Heart left ventricle (tissue), 16 donors: ENCODE data around the gene SUCLA2. TPM values are rescaled to one million over a fixed set of nuclear protein-coding genes. Genes with fewer than 3 reads are reported as not detected.

Experiments used
- ATAC-seq, 4 donors: fragments of 200-7000 bp; cut with Tn5 transposase; one replicate each; pipeline ENCODE4 v1.9.1; 2020 to 2022; ENCODE audit warnings: moderate library complexity in 4 of 4, mild to moderate bottlenecking in 3 of 4, moderate number of reproducible peaks in 1 of 4
- DNase-seq, 5 donors: peaks; one replicate each; pipeline ENCODE4 v3.0.0-alpha.2; 2020
- H3K27ac ChIP-seq, 12 donors: fragments of 200-600 bp; sonication (generic) in 4 of 12; one replicate each; pipeline versions ENCODE4 v1.5.0 to v1.8.0; 2016 to 2022; ENCODE audit warnings: mild to moderate bottlenecking in 2 of 12
- H3K27me3 ChIP-seq, 9 donors: fragments of 200-600 bp; sonication (generic) in 2 of 9; one replicate each; pipeline versions ENCODE4 v1.5.1 to v1.8.0; 2016 to 2022; ENCODE audit warnings: mild to moderate bottlenecking in 3 of 9
- H3K36me3 ChIP-seq, 9 donors: fragments of 200-600 bp; sonication (generic) in 2 of 9; one replicate each; pipeline versions ENCODE4 v1.5.0 to v1.8.0; 2018 to 2022; ENCODE audit warnings: mild to moderate bottlenecking in 2 of 9
- H3K4me1 ChIP-seq, 12 donors: fragments of 200-600 bp; sonication (generic) in 4 of 12; one replicate each; pipeline versions ENCODE4 v1.5.0 to v1.8.0; 2016 to 2022; ENCODE audit warnings: mild to moderate bottlenecking in 3 of 12
- H3K4me3 ChIP-seq, 12 donors: fragments of 200-600 bp; sonication (generic) in 4 of 12; one replicate each; pipeline versions ENCODE4 v1.5.0 to v1.8.0; 2017 to 2022; ENCODE audit warnings: mild to moderate bottlenecking in 9 of 12, moderate library complexity in 4 of 12
- H3K9me3 ChIP-seq, 12 donors: fragments of 200-600 bp; sonication (generic) in 4 of 12; one replicate each; pipeline versions ENCODE4 v1.5.0 to v1.8.0; 2016 to 2022; ENCODE audit warnings: mild to moderate bottlenecking in 1 of 12
- CTCF ChIP-seq, 12 donors: fragments of 200-600 bp; sonication (generic) in 4 of 12; IDR thresholded peaks; one replicate each; pipeline versions ENCODE4 v1.5.0 to v1.8.0; 2018 to 2022; ENCODE audit warnings: antibody characterized with exemption in 12 of 12, mild to moderate bottlenecking in 5 of 12
- POLR2A ChIP-seq, 2 donors: fragments of 450-650 bp; IDR thresholded peaks; one replicate each; pipeline ENCODE4 v1.6.1; 2017; ENCODE audit warnings: antibody characterized with exemption in 2 of 2, mild to moderate bottlenecking in 2 of 2, moderate library complexity in 2 of 2
- WGBS, 4 donors: extraction: QIAGEN DNeasy Blood & Tissue Kit in 2 of 4; methylation state at CpG; one replicate each; pipeline versions ENCODE4 v1.1.5 to v1.1.7; 2013 to 2018; 5-methylcytosine and 5-hydroxymethylcytosine counted together
- intact Hi-C, 10 donors: fragments of 100-400 bp; cut with DNase I; formaldehyde crosslinking; loops; one replicate each; pipeline versions ENCODE4 v1.11.1 to v1.14.2; 2022
- polyA plus RNA-seq, 2 donors: library from polyadenylated mRNA; stranded (reverse); fragments of 200-250 nt; gene quantifications; one replicate each; pipeline ENCODE4 v1.2.3, GENCODE V29; 2013
- total RNA-seq, 9 donors: library from RNA; depleted of rRNA in 2 of 9; stranded (reverse); fragments of >200 nt in 2 of 9; fragmentation: NEBNext Ultra II Directional in 3 of 9; extraction: Animal tissue kit (Norgen Biotek cat#: 25700) in 3 of 9; gene quantifications; one replicate each; pipeline versions ENCODE4 v1.1.0 to v1.2.4, GENCODE V29; 2016 to 2023
- donor health status: ischemic (EF 13 %, LVEDD 7.1; RV severe dilation, severe dysfunction).
- donor health status: healthy with polysubstance abuse.
- donor health status: DM: no; HTN: yes; CAD: no.
- donor health status: DM: no; HTN: no; CAD: no.
- donor health status: ischemic (EF 25% LVEDD 6.9; RV normal size, moderate dysfunction).
- donor health status: ischemic (EF 25% LVEDD 5.7; RV mildly dilated, moderate dysfunction).
- donor health status: healthy.
- donor health status: DM: yes; HTN: yes; CAD: no.
- donor health status: ischemic (EF 35%, LVEDD 5.7; RV mildly dilated, moderate dysfunction).
- donor health status: nonischemic (EF 11% LVEDD 7.7; RV severe dilation, severe dysfunction).
- donor health status: DM: yes; HTN: yes; CAD: no.
- donor health status: PGD.
- donor health status: ischemic (EF 29% LVEDD 5.4; RV normal size, mild dysfunction).
- donor health status: nonischemic (EF 23%, LVEDD 6.1; RV moderate dilation, normal function).

Gene SUCLA2
- total and polyA plus RNA-seq, 11 donors: 36.5 to 166 (median 122) TPM

GRCh38 chr13:47964863-47965262, 36.2 kb downstream of the SUCLA2 start:
- H3K27ac ChIP-seq: no peak overlapping the region
- H3K36me3 ChIP-seq: peaks cover 0 to 95% (median 76%) of the 10 kb centered on the region in 9 donors
- TF ChIP-seq POLR2A (IDR thresholded peaks at IDR 0.05): no peak
- TF ChIP-seq CTCF (IDR thresholded peaks at IDR 0.05): no peak
- peaks cover 0 to 5% (median 0%) of the 10 kb centered on the region in 12 donors for H3K9me3 ChIP-seq
- ATAC-seq (no peak), DNase-seq (no peak)
- H3K4me3 ChIP-seq: no peak overlapping the region
- H3K4me1 ChIP-seq: no peaks in the 10 kb centered on the region
- no peaks in the 10 kb centered on the region for H3K27me3 ChIP-seq
- intact Hi-C loops: no loop called here
- WGBS, 4 donors: 95 to 99% (median 98%) methylated on average over 3 of the region's 3 CpGs

- no peak for DNase-seq
- WGBS, 4 donors: 92 to 96% (median 95%) methylated on average over 1 of the region's 1 CpG
- H3K4me3 ChIP-seq: no peak overlapping the region
- TF ChIP-seq CTCF (IDR thresholded peaks at IDR 0.05) (no peak), POLR2A (IDR thresholded peaks at IDR 0.05) (no peak)
- H3K9me3 ChIP-seq: peaks cover 0 to 27% (median under 1%) of the 10 kb centered on the region in 12 donors
- H3K4me1 ChIP-seq: no peaks in the 10 kb centered on the region
- no peak for ATAC-seq
- H3K36me3 ChIP-seq: peaks cover 0 to 90% (median 71%) of the 10 kb centered on the region in 9 donors
- intact Hi-C loops: no loop called here
- H3K27ac ChIP-seq: no peak overlapping the region
- H3K27me3 ChIP-seq: no peaks in the 10 kb centered on the region
Observed at GRCh38 chr13:47962237-47962636, 38.8 kb downstream of the SUCLA2 start.

- Histone ChIP-seq H3K27me3 (no peaks in the 10 kb centered on the region), H3K36me3 (peaks cover 0 to 77% (median 52%) of the 10 kb centered on the region in 9 donors), H3K9me3 (peaks cover 0 to 42% (median 5%) of the 10 kb centered on the region in 12 donors), H3K4me1 (no peaks in the 10 kb centered on the region), H3K27ac (no peak overlapping the region), H3K4me3 (no peak overlapping the region)
- TF ChIP-seq CTCF (IDR thresholded peaks at IDR 0.05) (no peak), POLR2A (IDR thresholded peaks at IDR 0.05) (no peak)
- intact Hi-C loops: no loop called here
- ATAC-seq (no peak), DNase-seq (no peak)
- 81 to 98% (median 96%) methylated on average over 4 of the region's 4 CpGs for WGBS, 4 donors
Observed at GRCh38 chr13:47959468-47960247, 41.4 kb downstream of the SUCLA2 start.

- intact Hi-C loops: no loop called here
- no peak overlapping the region for H3K4me3 ChIP-seq
- H3K27ac ChIP-seq: no peak overlapping the region
- 91 to 96% (median 93%) methylated on average over 5 of the region's 5 CpGs for WGBS, 4 donors
- no peak for TF ChIP-seq CTCF (IDR thresholded peaks at IDR 0.05)
- no peak for TF ChIP-seq POLR2A (IDR thresholded peaks at IDR 0.05)
- DNase-seq (no peak), ATAC-seq (no peak)
- H3K36me3 ChIP-seq: peaks cover 0 to 75% (median 50%) of the 10 kb centered on the region in 9 donors
- no peaks in the 10 kb centered on the region for H3K27me3 ChIP-seq
- H3K9me3 ChIP-seq: peaks cover 0 to 42% (median 5%) of the 10 kb centered on the region in 12 donors
- H3K4me1 ChIP-seq: no peaks in the 10 kb centered on the region
Observed at GRCh38 chr13:47957073-47957472, 44.0 kb downstream of the SUCLA2 start.
